Large intestine (tissue), 3 donors: ENCODE measurements around the gene TAP1. TPM values are rescaled to one million over a fixed set of nuclear protein-coding genes. Genes with fewer than 3 reads are reported as not detected.
"Not testable (repeated sequence)": the region's sequence is repeated elsewhere in the genome, so short reads cannot be mapped to it uniquely, and the experiment has no call there.

Experiments
- DNase-seq, 2 donors: peaks; one replicate each; pipeline versions ENCODE4 v3.0.0 to v3.0.0-alpha.2; 2013
- H3K27ac ChIP-seq: one replicate; pipeline ENCODE4 v1.5.1; 2013; ENCODE audit warnings: low read length
- H3K27me3 ChIP-seq: 2 replicates; pipeline ENCODE4 v1.6.1; 2013; ENCODE audit warnings: low read length; ENCODE audit not compliant: control insufficient read depth, insufficient read depth
- H3K36me3 ChIP-seq: 2 replicates; pipeline ENCODE4 v1.6.1; 2013; ENCODE audit warnings: low read length; ENCODE audit not compliant: control insufficient read depth, insufficient read depth
- H3K4me1 ChIP-seq: one replicate; pipeline ENCODE4 v1.6.1; 2013; ENCODE audit warnings: low read length; ENCODE audit not compliant: control insufficient read depth, insufficient read depth
- H3K4me3 ChIP-seq: one replicate; pipeline ENCODE4 v1.5.1; 2013; ENCODE audit warnings: low read length
- H3K9me3 ChIP-seq: one replicate; pipeline ENCODE4 v1.6.1; 2013; ENCODE audit warnings: mild to moderate bottlenecking, low read depth, low read length, moderate library complexity; ENCODE audit not compliant: control insufficient read depth
- WGBS: methylation state at CpG from one replicate; pipeline ENCODE4 v1.1.5; 2013; ENCODE audit warnings: low lambda C conversion rate; ENCODE audit not compliant: insufficient coverage; 5-methylcytosine and 5-hydroxymethylcytosine counted together
- polyA plus RNA-seq: library from polyadenylated mRNA; unstranded; fragments of 120-200 nt; gene quantifications from one replicate; pipeline ENCODE4 v1.2.1, GENCODE V29; 2013

Gene TAP1
- polyA plus RNA-seq, 1 donor: 18.7 TPM

DNA sequence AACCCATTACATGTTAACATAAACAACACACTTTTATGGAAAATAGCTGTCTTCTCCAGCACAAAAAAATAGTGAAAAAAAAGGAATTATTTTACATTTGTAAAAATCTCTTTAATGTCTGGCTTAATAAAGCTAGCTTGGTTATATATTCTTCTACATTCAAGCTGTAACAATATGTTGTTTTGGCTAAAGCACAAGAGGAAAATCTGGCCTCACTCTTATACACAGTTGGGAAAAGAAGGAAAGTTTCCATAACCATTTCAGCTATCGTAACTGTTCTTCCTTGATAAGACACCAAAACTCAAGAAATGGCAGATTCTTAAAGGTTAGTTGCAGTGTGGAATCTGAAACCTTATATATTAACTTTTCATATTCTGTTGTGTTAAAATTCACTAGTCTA is 44.3 kb downstream of the TAP1 start:
- 0% methylated on average over 1 of the region's 1 CpG for WGBS
- Histone ChIP-seq H3K27me3 (peaks cover 18% of the 10 kb centered on the region), H3K4me3 (no peak overlapping the region), H3K36me3 (no peaks in the 10 kb centered on the region), H3K27ac (no peak overlapping the region), H3K4me1 (no peaks in the 10 kb centered on the region), H3K9me3 (no peaks in the 10 kb centered on the region)
- no peak for DNase-seq

DNA sequence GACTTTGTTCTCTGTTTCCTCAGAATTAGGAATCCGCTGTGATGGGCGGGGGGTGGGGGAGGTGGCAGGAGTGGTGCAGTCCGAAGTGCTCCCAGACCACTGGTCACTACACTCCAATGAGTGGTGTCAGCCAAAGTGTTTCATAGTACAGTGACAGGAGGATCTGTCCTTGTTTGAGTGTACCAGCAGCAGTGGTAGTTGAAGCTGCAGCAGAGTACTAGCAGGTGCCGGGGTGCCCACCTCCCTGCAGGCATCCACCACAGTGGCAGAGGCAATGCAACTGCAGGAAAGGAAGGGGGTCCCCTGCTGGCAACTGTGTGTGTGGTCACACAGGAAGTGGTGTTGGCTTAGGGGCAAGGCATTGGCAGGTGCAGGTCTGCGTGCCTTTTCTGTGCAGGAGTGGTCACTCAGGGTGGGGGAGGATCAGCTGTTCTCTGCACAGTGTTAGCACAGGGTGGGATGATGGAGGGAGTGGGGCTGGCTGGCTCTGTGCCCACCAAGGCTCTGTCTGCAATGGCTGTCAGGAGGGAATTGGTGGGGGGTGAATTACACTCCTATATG is 46.4 kb downstream of the TAP1 start:
- Histone ChIP-seq H3K4me3 (no peak overlapping the region), H3K9me3 (no peaks in the 10 kb centered on the region), H3K27me3 (peaks cover 9% of the 10 kb centered on the region), H3K27ac (no peak overlapping the region), H3K36me3 (no peaks in the 10 kb centered on the region), H3K4me1 (no peaks in the 10 kb centered on the region)
- no CpG with 5 or more reads among the region's 5 CpGs for WGBS
- no peak for DNase-seq

DNA sequence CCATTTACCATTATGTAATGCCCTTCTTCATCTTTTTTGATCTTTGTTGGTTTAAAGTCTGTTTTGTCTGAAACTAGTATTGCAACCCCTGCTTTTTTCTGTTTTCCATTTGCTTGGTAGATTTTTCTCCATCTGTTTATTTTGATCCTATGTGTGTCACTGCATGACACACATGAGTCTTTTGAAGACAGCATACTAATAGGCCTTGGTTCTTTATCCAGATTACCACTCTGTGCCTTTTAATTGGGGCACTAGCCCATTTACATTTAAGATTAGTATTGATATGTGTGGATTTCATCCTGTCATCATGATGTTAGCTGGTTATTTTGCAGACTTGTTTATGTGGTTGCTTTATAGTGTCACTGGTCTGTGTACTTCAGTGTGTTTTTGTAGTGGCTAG is 48.1 kb downstream of the TAP1 start:
- peaks cover 11% of the 10 kb centered on the region for H3K27me3 ChIP-seq
- not testable (repeated sequence) for DNase-seq, H3K4me3 ChIP-seq, H3K9me3 ChIP-seq, H3K27ac ChIP-seq, H3K36me3 ChIP-seq, H3K4me1 ChIP-seq

DNA sequence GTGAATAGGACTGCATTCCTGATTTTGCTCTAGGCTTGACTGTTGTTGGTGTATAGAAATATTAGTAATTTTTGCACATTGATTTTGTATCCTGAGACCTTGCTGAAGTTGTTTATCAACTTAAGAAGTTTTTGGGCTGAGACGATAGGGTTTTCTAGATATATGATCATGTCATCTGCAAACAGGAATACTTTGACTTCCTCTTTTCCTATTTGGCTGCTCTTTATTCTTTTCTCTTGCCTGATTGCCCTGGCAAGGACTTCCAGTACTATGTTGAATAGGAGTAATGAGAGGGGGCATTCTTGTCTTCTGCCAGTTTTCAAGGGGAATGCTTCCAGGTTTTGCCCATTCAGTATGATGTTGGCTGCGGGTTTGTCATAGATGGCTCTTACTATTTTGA is 50.1 kb downstream of the TAP1 start:
- no peaks in the 10 kb centered on the region for H3K36me3 ChIP-seq
- no peak overlapping the region for H3K27ac ChIP-seq
- no peak for DNase-seq
- WGBS: 67% methylated on average over 1 of the region's 2 CpGs
- no peaks in the 10 kb centered on the region for H3K9me3 ChIP-seq
- H3K27me3 ChIP-seq: peaks cover 26% of the 10 kb centered on the region
- no peak overlapping the region for H3K4me3 ChIP-seq
- no peaks in the 10 kb centered on the region for H3K4me1 ChIP-seq

DNA sequence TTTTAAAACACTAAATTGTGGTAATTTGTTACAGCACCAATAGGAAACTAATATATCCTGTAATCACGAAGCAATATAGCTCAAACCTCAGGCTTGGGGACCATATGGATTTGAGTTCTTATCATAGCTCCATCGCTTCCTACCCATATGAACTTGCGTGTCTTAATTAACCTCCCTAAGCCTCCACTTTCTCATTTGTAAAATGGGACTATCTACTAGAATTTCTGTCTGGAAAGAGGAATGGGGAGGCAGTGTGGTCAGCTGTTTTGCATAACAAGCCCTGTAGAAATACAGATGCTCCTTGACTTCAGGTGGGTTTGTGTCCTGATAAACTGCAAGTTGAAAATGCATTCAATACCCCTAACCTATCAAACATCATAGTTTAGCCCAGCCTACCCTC is 53.8 kb downstream of the TAP1 start:
- Histone ChIP-seq H3K4me3 (no peak overlapping the region), H3K27ac (no peak overlapping the region), H3K27me3 (peaks cover 51% of the 10 kb centered on the region), H3K9me3 (no peaks in the 10 kb centered on the region), H3K4me1 (peaks cover 2% of the 10 kb centered on the region), H3K36me3 (no peaks in the 10 kb centered on the region)
- WGBS: no CpG with 5 or more reads among the region's 3 CpGs
- no peak for DNase-seq

DNA sequence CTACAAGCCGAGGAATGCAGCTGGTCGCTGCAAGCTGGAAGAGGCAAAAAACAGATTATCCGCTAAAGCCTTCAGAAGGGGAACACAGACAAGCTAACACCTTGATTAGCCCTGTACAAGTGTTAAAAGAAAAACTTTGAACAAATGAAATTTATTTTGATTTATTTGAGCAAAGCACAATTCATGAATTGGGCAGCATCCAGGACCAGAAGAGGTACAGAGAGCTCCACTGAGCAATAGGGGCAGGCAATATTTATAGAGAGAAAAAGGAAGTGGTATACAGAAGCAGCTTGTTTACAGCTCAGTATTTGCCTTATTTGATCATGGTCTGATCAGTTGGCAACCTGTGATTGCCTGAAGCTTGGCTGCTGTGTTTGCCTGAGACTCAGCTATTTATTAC is 54.3 kb downstream of the TAP1 start:
- Histone ChIP-seq H3K9me3 (no peaks in the 10 kb centered on the region), H3K36me3 (no peaks in the 10 kb centered on the region), H3K4me3 (no peak overlapping the region), H3K27me3 (peaks cover 56% of the 10 kb centered on the region), H3K4me1 (peaks cover 2% of the 10 kb centered on the region), H3K27ac (no peak overlapping the region)
- WGBS: 90% methylated on average over 2 of the region's 3 CpGs
- DNase-seq: no peak

DNA sequence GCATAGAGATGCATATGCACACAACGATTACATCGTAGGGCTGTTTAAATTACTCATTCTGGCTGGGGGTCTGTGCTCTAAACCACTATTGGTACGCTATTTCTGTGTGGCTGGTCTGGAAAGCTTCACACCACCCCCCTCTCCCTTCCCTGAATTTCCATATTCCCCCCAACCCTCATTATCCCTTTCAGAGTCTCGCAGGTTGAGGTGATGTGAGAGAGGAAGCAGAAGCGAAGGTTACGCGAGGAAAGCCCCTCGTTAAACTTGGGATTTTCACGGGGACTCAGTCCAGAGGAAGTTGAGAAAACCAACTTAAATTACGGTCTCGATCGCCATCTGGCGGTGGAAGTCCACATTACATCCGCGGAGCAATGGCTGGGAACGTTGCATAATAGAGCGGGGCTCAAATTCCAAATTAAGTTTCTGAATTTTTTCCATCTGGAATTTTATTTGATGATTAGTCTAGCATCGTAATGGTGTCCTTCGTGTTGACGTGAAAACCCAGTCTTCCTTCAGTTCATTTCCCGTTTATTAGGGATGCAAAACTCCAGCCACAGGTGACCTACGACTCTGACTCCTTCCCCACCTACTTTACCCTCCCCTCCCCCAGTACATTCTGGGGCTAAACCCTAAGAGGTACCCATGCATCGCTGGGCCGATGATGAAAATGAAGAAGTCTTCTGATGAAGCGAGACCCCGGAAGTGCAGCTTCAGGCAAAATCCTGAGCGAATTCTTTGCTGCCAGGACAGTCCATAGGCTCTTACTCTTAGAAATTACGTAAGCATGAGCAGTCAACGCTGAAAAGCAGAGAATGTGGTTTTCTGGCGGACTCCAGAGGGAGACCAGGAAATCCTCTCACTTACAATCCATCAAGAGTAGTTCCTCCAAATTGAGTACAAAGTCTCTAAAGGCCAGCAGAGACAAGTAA is 56.4 kb downstream of the TAP1 start:
- Histone ChIP-seq H3K4me3 (no peak overlapping the region), H3K27me3 (peaks cover 64% of the 10 kb centered on the region), H3K27ac (no peak overlapping the region), H3K4me1 (peaks cover 2% of the 10 kb centered on the region), H3K9me3 (no peaks in the 10 kb centered on the region), H3K36me3 (no peaks in the 10 kb centered on the region)
- 59% methylated on average over 3 of the region's 30 CpGs for WGBS
- peak; percentile 43 for DNase-seq

Other genes with a start within 250 kb of the TAP1 start
- 53.4 TPM for gene HLA-DQA1, start 216.3 kb downstream of the TAP1 start, polyA plus RNA-seq
- 23.7 TPM for gene HLA-DQB1, start 187.0 kb downstream of the TAP1 start, polyA plus RNA-seq
- gene HLA-DQA2, start 112.3 kb downstream of the TAP1 start, polyA plus RNA-seq: 1.8 TPM
- 1.9 TPM for gene HLA-DQB2, start 90.2 kb downstream of the TAP1 start, polyA plus RNA-seq
- gene HLA-DOB, start 36.7 kb downstream of the TAP1 start, polyA plus RNA-seq: 0.94 TPM
- 13.3 TPM for gene TAP2, start 15.0 kb downstream of the TAP1 start, polyA plus RNA-seq
- 47.3 TPM for gene PSMB8, start 9.7 kb downstream of the TAP1 start, polyA plus RNA-seq
- gene PSMB9, start 488 bp upstream of the TAP1 start, polyA plus RNA-seq: 21.7 TPM
- gene HLA-DMB, start 87.3 kb upstream of the TAP1 start, polyA plus RNA-seq: 23.9 TPM
- gene HLA-DMA, start 99.4 kb upstream of the TAP1 start, polyA plus RNA-seq: 25.4 TPM
- 222 TPM for gene BRD2, start 114.9 kb upstream of the TAP1 start, polyA plus RNA-seq
- 7.5 TPM for gene HLA-DOA, start 155.9 kb upstream of the TAP1 start, polyA plus RNA-seq
- 163 TPM for gene HLA-DPA1, start 219.9 kb upstream of the TAP1 start, polyA plus RNA-seq
- 75.0 TPM for gene HLA-DPB1, start 222.3 kb upstream of the TAP1 start, polyA plus RNA-seq